Heart left ventricle (tissue), 13 donors: Measurements from ENCODE around the gene APCDD1.

Experiments
- CTCF ChIP-seq, 12 donors: fragments of 200-600 bp; sonication (generic) in 4 of 12; IDR thresholded peaks; one replicate each; pipeline versions ENCODE4 v1.5.0 to v1.8.0; 2018 to 2022; ENCODE audit warnings: antibody characterized with exemption in 12 of 12, mild to moderate bottlenecking in 5 of 12
- POLR2A ChIP-seq, 2 donors: fragments of 450-650 bp; IDR thresholded peaks; one replicate each; pipeline ENCODE4 v1.6.1; 2017; ENCODE audit warnings: antibody characterized with exemption in 2 of 2, mild to moderate bottlenecking in 2 of 2, moderate library complexity in 2 of 2
- donor health status: ischemic (EF 13 %, LVEDD 7.1; RV severe dilation, severe dysfunction).
- donor health status: DM: no; HTN: yes; CAD: no.
- donor health status: DM: no; HTN: no; CAD: no.
- donor health status: ischemic (EF 25% LVEDD 6.9; RV normal size, moderate dysfunction).
- donor health status: ischemic (EF 25% LVEDD 5.7; RV mildly dilated, moderate dysfunction).
- donor health status: ischemic (EF 35%, LVEDD 5.7; RV mildly dilated, moderate dysfunction).
- donor health status: nonischemic (EF 11% LVEDD 7.7; RV severe dilation, severe dysfunction).
- donor health status: DM: yes; HTN: yes; CAD: no.
- donor health status: PGD.
- donor health status: ischemic (EF 29% LVEDD 5.4; RV normal size, mild dysfunction).
- donor health status: nonischemic (EF 23%, LVEDD 6.1; RV moderate dilation, normal function).

GRCh38 chr18:10417664-10418063 is 36.8 kb upstream of the APCDD1 start:
- TF ChIP-seq CTCF (IDR thresholded peaks at IDR 0.05) = no peak
- no peak for TF ChIP-seq POLR2A (IDR thresholded peaks at IDR 0.05)
